Hepatocyte (in vitro differentiated cells): ENCODE data around the gene ACTG1.

ENCODE experiments used
- CTCF ChIP-seq: fragments of 200-600 bp; sonication (generic); IDR thresholded peaks from 2 replicates; pipeline ENCODE4 v1.5.1; 2016; ENCODE audit warnings: antibody characterized with exemption, mild to moderate bottlenecking; ENCODE audit not compliant: poor library complexity
- EZH2 ChIP-seq: fragments of 200-600 bp; sonication (generic); IDR thresholded peaks from 2 replicates; pipeline ENCODE4 v1.6.1; 2016; ENCODE audit warnings: antibody characterized with exemption, mild to moderate bottlenecking, borderline replicate concordance
- EZH2phosphoT487 ChIP-seq: fragments of 200-600 bp; sonication (generic); IDR thresholded peaks from one replicate; pipeline ENCODE4 v1.6.1; 2018; ENCODE audit warnings: antibody characterized with exemption, mild to moderate bottlenecking, low read depth, moderate library complexity; ENCODE audit not compliant: unreplicated experiment, severe bottlenecking

GRCh38 chr17:81524865-81525159, 12.2 kb upstream of the ACTG1 start:
- TF ChIP-seq CTCF (no peak), EZH2 (no peak), EZH2phosphoT487 (no peak)
